HG02588 (cell line): ENCODE measurements around the gene KLK11.

Source experiments
- ATAC-seq: cut with Tn5 transposase; IDR thresholded peaks from one replicate; pipeline ENCODE4 v1.9.1; 2021; ENCODE audit warnings: mild to moderate bottlenecking, moderate library complexity; ENCODE audit not compliant: unreplicated experiment

The KLK11 gene

DNA sequence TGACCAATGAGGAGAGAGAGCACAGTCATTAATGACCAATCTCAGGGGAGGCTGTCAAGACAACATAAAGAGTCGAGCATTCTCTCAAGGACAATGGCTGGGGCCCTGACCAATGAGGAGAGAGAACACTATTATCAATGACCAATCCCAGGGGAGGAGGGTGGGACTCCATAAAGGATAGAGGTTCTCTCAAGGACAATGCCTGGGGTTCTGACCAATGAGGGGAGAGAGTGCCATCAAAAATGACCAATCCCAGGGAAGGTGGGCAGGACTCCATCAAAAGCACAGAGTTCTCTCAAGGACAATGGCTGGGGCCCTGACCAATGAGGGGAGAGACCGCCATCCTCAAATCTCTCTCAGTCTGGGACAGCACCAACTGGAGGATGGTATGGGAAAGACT, 3.3 kb upstream of the KLK11 start:
- ATAC-seq: no peak

DNA sequence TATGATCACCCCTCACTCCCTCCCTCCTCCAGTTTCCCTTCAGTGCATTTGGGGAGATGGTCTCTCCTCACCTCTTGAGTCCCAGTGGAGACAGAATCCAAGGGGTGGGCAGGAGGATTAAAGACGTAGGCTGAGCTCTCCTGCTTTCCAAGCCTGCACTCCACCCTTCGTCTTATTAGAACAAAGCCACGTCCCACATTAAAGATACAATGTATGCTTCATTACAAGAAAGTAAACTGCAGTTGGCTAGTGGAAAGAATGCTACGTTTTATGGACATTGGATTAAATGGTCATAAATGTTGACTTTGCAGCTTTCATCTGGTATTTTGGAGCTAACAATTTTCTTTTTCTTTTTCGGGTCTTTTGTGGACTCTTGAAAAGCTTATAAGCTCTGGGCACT, 1.5 kb upstream of the KLK11 start:
- ATAC-seq: no peak

DNA sequence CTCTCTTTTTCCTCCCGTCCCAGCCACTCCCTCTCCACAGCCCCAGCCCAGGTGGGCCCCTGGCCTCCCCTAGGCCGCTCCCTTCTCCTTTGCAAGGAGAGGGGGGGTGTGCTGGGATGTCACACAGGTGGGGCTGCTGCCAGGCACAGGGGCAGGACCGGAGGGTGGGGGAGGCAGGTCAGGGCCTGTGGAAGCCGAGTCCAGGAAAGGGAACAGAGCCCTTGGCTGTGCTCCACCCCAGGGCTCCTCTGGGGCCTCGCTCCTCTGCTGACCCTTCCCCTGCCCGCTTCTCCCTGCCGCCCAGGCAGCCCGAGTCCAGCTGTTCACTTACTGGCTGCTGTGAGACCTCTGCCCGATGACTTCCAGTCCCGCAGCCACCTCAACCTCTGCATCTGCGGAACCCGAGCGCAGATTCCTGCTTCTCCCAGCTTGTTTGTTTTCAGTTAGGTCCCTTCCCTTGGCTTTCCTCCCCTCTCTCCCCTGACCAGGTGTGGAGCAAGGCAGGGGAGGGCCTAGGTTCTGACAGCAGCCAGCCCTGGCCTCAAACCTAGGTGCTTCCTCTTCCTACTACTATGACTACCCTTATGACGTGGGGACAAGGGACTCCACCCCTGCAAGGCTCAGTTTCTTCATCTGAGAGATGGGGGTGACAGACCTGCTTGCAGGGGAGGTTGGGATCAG, 850 bp upstream of the KLK11 start:
- no peak for ATAC-seq

DNA sequence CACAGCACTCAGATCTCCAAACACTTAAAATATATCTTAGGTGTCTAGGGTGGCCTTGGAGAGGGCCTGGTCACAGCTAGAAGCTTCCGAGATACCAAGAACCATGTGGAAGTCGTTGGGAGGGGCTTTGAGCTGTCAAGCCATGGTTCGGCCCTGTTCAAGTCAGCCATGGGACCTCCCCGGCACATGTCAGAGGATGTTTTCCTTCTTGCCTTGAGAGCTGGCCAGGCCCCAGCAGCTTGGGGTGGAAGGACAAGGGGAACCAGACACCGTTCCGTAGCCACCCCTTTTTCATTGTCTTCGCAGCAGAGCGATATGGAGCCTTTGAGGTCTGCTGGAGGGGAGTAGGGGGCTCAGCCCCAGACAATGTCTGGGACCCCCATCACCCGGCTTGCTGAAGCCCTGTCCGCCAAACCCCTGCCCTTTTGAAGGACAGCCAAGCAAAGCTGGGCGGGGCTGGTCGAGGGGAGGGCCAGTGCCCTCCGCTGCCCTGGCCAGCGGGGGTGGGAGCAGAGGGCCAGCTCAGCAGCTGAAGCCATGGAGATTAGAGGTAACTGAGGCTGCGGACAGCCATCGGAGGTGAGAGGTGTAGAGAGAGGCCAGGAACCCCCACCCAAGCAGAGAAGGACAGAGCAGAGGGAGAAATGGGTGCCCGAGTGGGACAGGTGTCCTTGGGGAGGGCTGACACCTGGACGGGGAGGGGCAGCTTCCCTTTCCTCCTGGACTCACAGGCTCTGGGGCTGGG, 435 bp downstream of the KLK11 start:
- no peak for ATAC-seq

DNA sequence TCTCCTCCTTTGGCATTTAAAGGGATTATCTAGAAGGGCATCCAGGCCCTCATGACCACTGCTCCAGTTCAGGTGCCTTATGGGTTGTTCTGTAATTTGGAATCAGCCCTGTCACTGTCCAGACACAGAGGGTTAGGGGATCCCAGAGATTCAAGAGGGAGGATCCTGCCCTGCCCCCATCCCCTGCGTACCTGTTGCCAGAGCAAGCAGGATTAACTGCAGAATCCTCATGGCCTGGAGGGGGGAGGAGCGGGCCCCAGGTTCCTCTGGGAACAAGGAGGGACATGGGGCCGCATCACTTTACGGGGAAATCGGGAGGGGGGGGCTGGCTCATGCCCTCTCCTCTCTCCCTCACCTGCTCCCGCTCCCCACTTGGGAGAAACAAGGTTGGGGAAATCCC, 1.0 kb downstream of the KLK11 start:
- no peak for ATAC-seq

DNA sequence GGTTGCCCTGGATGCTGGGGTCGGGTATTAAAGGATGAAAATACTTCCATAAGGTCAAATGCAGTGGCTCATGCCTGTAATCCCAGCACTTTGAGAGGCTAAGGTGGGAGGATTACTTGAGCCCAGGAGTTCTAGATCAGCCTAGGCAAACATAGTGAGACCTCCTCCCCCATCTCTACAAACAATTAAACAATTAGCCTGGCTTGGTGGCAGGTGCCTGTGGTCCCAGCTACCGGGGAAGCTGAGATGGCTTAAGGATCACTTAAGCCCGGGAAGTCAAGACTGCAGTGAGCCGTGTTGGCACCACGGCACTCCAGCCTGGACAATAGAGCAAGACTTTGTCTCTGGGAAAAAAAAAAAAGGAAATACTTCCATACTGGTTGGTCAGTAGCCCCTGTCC, 1.5 kb downstream of the KLK11 start:
- no peak for ATAC-seq

DNA sequence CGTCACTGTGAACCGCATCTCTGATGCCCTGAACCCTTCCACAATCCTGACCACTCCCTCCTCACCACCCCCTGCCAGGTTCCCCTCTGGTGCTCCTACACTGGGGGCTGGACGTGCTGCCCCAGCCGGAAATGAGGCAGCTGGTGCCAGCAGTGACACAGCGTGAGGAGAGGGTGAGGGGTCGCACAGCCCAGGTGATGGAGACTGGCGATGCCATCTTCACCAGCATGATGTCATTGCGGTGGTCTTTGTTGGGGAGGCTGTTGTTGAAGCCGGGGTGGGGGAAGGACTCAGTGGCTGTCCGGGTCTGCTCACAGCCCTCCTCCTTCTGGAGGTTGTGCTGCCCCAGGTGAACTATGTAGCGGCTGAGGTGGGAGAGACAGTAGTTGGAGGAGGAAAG, 2.5 kb downstream of the KLK11 start:
- no peak for ATAC-seq

DNA sequence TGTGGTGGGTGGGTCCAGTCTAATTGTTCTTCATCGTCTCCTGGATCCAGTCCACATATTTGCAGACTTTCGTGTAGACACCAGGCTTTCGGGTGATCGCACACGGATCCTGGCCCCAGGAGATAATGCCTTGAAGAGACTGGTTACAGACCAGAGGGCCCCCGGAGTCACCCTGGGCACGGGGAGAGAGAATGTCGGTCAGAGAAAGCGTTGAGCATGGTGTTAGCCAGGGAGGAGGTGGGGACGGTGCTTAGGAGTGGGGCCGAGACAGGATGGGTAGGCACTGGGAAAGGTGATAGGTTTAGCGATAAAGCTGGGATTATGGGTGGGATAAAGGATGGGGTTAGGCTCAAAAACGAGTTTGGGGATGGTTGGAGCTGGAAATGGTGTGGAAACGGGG, 3.9 kb downstream of the KLK11 start:
- no peak for ATAC-seq

DNA sequence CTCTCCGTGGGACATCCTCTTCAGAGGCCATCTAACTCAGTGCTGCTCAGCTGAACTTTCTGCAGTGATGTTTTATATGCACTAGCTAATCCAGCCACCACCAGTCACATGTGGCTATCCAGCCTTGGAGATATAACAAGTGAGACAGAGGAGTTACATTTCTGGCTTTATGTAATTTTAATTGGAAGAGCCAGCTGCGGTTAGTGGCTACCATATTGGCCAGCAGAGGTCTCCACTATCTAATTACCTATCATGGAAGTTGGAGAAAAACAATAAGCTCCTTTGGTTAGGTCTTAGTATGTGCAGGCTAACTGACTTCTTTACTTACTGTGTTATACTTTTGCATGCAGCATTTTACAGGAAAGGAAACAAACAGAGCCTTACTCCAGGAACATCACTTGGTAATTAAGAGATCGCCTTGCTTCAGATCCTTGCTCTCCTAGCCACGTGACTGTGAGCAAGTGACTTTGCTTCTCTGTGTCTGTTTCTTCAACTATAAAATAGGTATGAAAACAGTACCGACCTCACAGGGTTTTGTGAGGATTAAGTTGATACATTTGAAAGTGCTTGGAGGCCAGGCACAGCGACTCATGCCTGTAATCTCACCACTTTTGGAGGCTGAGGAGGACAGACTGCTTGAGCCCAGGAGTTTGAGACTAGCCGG, 5.3 kb downstream of the KLK11 start:
- no peak for ATAC-seq

DNA sequence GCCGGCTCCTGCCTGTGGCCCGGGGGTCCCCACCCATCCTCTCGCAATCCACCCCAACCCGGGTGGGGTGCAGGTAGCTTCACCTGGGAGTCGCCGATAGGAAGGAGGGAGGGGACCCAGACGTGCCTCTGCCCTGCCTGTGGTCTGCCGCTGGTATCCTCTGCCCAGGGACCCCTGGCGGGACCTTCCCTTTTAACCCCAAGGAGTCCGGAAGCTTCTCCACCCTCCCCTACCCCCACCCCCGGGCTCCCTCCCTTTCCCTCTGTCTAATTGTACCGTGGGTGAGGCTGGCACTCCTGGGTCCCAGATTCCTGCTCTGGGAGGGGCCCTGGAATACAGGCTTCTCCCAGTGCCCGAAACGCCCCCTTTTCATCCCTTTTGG, 6.9 kb downstream of the KLK11 start, which contains the start of gene KLK10:
Gene KLK10, minus strand, starts transcription at position 166 of the 382 bp plus-strand sequence. CDS start 579 bp downstream, outside the sequence.
- no peak for ATAC-seq

DNA sequence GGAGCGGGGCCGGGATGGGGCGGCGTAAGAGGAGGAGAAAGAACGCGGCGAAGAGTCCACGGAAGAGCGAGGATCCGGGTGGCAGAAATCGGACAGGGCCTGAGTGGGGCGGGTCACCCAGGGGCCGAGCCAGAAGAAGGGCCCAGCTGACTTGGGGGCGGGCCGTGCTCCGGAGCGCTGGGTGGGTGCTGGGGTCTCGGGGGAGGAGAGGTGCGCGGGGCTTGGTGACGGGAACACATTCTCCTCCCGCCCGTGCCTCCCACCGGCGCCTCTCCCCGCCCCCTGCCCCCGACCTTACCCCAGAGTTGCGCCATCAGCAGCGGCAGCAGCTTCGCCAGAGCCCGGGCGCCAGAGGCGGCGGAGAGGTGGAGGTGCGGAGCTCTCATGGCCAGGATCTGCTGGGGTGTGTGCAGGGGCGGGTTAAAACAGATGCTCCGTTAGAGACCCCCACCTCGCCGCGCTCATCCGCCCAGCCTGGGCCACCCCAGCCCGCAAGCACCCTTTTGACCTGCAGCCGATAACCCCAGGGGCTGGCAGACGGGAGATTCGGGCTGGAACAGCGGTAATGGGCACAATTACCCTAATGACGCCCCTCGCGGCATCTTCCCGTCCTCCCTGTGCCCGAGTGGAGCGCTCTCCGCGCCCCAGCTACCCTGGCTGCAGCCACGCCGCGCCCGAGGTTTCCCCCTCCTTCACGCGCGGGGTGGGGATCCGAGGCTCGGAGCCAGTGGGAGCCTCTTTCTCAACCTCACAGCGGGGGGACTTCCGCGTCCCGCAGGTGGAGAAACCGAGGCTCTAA, 7.5 kb downstream of the KLK11 start:
- no peak for ATAC-seq

DNA sequence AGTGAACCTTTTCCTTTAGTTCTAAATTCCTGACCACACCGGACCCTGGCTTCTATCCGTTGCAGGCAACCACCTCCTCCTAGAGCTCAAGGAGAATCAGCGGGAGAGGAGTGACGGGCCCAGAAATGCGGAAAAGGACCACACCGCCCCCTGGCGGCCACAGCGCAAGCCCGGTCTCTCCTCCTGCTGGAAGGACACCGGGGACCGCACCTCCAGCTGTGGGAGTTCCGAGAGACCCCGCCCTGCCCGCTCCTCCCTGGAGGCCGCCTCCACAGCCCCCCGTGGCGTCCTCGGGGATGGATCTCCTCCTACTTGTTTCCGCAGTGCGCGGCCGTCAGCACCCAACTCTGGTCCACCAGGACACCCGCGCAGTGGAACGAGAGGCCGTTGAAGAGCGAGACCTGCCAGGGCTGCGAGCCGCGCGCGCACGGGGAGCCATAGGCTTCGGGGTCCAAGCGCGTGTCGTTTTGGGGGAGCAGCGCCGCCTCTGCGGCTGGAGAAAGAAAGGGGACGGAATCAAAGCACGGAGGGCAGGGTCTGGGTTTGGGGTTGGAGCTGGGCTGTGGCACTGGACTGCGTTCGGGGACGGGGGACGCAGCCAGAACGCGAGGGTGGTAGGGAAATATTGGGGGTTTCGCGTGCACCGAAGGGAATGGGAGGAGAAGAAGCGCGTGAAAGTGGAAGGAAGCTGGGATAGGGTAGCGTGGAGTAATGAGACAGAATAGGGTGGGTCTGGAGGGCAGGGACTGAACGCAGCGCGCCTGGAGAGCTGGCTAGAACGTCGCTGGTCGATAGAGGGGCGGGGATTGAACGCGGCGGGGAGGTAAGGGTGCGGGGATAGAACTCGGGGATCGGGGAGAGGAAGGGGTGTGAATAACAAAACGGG, 9.4 kb downstream of the KLK11 start:
- ATAC-seq: no peak

DNA sequence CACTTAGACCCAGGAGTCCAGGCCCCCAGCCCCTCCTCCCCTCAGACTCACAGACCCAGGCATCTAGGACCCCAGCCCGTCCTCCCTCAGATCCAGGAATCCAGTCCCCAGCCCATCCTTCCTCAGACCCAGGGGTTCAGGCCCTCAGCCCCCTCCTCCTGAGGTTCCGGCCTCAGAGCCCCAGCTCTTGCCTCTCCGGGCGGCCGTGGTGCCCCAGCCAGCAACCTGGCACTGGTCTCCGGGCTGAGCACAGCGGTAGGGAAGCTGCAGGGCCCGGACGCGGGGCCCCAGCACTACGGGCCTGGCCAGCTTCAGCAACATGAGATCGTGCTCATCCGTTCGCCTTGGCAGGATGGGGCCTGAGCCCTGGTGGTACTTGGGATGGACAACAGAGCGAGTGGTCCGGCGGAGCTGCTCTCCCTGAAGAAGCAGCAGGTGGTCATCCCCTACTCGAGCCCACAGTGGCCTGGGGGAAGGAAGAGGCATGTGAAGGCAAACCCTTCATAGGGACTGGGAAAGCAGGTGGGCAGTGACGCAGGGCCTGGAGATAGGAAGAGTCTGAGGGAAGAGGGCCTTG, 10.6 kb downstream of the KLK11 start:
- ATAC-seq: no peak

DNA sequence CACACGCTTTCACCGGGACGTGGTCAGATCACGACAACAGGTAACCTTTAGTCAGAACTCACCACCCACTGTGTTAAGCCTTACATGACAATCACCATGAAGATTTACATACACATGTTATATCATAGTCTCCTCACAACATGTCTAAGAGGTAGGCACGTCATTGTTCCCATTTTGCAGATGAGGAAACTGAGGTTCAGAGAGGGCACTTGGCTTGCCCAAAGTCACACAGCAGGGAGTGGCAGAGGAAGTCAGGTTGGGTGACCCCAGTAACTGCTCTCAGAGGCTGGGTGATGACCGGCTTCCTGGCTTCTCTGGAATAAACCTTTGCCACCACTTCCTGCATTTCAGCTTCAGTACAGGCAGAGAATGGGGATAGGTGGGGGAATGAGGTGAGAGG, 12.2 kb downstream of the KLK11 start:
- no peak for ATAC-seq

DNA sequence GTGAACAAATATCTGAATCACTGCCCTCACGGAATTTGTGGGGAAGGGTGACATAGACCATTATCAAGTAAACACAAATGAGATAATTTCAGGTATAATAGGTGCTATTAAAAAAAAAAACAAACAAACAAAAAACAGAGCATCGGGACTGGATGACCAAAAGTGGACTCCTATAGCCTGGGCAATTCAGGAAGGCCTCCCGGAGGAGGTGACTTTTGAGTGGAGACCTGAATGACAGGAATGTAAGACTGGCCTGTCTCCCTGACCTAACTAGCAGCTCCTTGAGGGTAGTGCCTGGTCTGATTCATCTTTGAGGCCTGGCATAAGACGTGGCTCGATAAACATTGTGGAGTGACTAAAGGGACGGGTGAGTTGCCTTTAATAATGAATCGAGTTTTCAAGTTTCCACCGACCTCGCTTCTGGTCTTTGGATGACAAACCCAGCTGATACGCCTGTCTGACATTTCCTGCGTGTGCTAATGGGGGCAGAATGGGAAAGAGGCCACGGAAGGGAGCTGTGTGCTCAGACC, 13.7 kb downstream of the KLK11 start:
- ATAC-seq: no peak

DNA sequence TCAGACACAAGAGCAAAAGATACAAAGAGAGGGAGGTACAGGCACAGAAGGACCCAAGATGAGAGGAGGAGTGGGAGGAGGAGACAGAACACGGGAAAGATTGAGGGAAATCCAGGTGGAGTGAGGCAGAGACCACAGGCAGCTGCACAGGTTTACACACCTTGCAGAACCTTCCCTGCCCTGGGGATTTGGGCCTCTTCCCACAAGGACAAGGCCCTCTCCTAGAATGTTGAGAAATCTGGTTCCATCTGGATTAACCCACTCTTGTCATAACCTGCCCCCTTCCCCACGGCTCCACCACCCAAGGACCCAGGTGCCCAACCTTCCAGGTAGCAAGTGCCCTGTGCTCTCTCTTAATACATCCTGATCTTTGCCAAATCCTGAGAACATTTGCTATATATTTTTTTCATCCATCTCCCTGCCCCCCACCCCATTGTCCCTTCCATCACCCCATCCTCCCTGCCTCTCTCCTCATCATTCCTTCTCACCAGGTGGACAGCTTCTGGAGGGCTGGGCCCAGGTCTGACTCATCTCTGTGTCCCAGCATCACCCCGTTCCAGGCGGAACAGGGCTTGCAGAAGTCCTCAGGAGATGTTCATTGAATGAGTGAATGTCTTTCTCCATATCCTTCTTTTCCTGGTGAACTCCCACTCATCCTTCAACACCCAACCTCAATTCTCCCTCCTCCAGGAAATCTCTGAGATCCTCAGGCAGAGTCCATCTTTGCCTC, 16.2 kb downstream of the KLK11 start:
- no peak for ATAC-seq

DNA sequence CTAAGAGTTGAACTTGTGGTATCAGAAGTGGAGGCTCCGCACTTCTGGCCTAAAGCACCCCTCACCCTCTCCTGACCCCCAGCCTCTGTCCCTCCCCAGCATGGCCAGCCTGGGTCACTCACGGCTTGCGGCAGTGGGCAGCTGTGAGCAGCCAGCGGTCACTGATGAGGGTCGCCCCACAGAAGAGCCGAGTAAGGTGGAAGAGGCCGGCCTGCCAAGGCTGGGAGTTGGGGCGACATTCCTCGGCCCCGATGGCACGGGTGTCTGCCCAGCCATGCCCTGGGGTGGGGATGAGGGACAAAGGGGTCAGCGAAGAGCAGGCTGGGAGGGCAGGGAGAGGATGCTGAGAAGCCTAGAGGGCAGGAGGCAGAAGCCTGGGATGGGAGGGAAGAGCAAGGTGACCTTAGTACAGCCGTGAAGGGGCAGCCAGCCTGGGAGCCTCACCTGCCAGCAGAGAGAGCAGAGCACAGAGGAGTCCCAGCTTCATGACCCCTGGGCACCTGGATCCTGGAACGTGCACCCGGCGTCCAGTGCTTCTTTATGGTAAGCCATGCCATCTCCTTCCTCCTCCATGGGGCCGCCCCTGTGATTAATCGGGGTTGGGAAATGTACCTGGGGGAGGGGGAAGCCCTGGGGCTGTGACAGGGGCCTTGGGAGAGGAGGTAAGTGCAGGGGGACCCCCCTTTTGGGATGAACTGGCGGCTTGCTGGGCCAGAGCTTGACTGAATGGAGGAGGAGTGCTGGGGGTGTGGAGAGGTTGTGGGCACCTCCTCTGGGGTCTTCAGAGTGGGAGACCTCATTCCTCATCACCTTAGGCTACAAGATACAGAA, 17.1 kb downstream of the KLK11 start:
- no peak for ATAC-seq

DNA sequence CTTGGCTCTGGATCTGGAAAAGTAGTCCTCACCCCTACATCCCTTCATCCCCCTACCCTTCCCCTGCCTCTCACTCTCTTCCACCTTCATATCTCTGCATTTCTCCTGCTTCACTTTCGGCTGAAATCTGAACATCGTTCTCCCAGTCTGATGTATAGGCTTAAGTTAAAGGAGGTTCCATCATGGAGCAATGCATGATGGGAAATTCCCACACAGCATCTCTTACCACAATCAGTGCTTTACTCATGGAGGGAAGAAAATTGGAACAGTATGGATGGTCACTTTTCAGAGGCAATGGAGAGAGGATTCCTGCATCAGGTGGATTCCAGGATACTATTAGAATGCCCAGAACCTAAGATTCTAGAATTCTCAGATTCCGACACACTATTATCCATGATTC, 18.9 kb downstream of the KLK11 start:
- no peak for ATAC-seq
